ENCODE data around the gene LCP1. TPM values are rescaled to one million over a fixed set of nuclear protein-coding genes. Genes with fewer than 3 reads are reported as not detected.

Gene LCP1
- total RNA-seq, 1 experiment from 2014 or later: not detected

- no peak for DNase-seq (ENCODE audit: low read depth)
These were observed 23.0 kb downstream of the LCP1 start for GRCh38 chr13:46158983-46159382.

GRCh38 chr13:46158222-46158621, 23.8 kb downstream of the LCP1 start:
- no peak for DNase-seq (ENCODE audit: low read depth)

GRCh38 chr13:46154136-46154801, 27.7 kb downstream of the LCP1 start:
- DNase-seq (ENCODE audit: low read depth): no peak

- DNase-seq (ENCODE audit: low read depth): no peak
These were observed 29.2 kb downstream of the LCP1 start for GRCh38 chr13:46152627-46153328.

GRCh38 chr13:46150134-46150693, 31.8 kb downstream of the LCP1 start:
- no peak for DNase-seq (ENCODE audit: low read depth)

GRCh38 chr13:46149272-46150133, 32.5 kb downstream of the LCP1 start:
- DNase-seq (ENCODE audit: low read depth): no peak

GRCh38 chr13:46146898-46147297, 35.1 kb downstream of the LCP1 start:
- no peak for DNase-seq (ENCODE audit: low read depth)

- no peak for DNase-seq (ENCODE audit: low read depth)
These were observed 36.0 kb downstream of the LCP1 start for GRCh38 chr13:46145950-46146349.

- no peak for DNase-seq (ENCODE audit: low read depth)
These were observed 36.8 kb downstream of the LCP1 start for GRCh38 chr13:46145135-46145534.

GRCh38 chr13:46143184-46143701, 38.7 kb downstream of the LCP1 start:
- no peak for DNase-seq (ENCODE audit: low read depth)

GRCh38 chr13:46142776-46143175, 39.2 kb downstream of the LCP1 start:
- DNase-seq (ENCODE audit: low read depth): no peak

GRCh38 chr13:46140044-46140443, 41.9 kb downstream of the LCP1 start:
- DNase-seq (ENCODE audit: low read depth): no peak

- no peak for DNase-seq (ENCODE audit: low read depth)
These were observed 44.2 kb downstream of the LCP1 start for GRCh38 chr13:46137627-46138317.

- DNase-seq (ENCODE audit: low read depth): no peak
These were observed 45.3 kb downstream of the LCP1 start for GRCh38 chr13:46136688-46137087.

- no peak for DNase-seq (ENCODE audit: low read depth)
These were observed 46.9 kb downstream of the LCP1 start for GRCh38 chr13:46134961-46135522.

- DNase-seq (ENCODE audit: low read depth): no peak
These were observed 47.5 kb downstream of the LCP1 start for GRCh38 chr13:46134494-46134893.

GRCh38 chr13:46132109-46132508, 49.9 kb downstream of the LCP1 start:
- no peak for DNase-seq (ENCODE audit: low read depth)

GRCh38 chr13:46131705-46132104, 50.3 kb downstream of the LCP1 start:
- DNase-seq (ENCODE audit: low read depth): no peak

GRCh38 chr13:46129955-46130618, 51.9 kb downstream of the LCP1 start:
- no peak for DNase-seq (ENCODE audit: low read depth)

GRCh38 chr13:46129124-46129523, 52.9 kb downstream of the LCP1 start:
- no peak for DNase-seq (ENCODE audit: low read depth)
